Central memory CD4-positive, alpha-beta T cell (primary cell): ENCODE measurements around the gene WIPF2.

Experiments
- DNase-seq: peaks from one replicate; pipeline ENCODE4 v3.0.0; 2022

WIPF2 gene

DNA sequence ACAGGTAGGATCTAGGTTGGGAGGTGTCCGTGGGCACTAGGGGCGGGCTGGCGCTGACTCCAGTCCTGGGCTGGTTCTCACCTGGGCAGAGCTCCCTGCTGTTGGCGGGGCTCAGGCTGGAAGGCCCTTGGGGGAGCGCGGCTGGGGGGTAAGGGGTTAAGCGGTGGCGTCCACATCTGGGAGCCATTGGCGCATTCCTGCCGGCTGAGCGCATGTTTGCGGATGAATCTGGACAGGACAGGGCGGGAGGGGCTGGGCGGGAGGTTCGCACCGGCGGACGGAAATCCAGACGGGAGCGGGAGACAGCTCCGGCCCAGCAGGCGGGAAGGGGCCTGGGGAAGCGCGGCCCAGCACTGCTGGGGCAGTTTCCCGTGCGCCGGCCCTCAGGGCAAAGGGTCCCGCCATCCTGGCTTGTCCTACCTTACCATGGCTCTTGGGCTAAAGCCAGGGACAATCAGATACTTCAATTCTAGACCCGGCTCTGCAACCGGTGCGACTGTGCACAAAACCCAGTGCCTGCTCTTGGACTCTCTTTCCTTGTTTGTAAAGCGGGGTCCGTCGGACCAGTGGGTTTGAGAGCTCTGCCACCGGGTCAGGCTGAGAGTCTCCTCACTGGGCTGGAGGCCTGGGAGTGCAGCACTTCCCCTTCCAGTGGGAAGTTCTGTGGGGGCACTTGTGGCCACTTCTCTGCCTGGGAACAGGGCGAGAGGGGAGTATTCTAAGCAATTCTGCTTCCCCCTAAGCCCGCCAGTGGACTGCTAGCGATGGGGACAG lies 97.7 kb downstream of the WIPF2 start:
- DNase-seq = no peak

DNA sequence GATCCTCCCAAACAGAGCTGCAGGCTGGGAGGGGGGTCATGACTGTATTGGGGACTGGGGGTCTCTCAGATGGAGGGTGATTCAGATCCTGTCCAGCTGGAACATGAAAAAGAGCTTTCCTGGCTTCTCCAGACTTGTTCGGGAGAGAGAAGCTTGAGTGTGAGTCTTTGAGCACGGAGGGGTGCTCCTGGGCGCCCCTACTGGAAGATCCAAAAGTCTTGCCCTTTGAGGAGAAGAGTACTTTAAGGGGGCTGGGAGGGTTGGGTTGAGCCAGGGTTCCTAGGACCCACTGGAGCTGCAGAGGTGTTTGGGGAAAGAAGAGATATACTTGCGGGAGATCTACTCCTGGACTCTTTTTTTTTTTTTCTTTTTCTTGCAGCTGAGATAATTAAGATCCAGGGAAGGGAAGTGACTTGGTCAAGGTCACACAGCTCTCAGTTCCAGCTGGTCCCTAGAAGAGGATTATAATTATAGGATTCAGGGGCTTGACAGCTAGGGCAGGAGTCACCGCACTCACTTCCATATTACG lies 98.3 kb downstream of the WIPF2 start:
- peak; percentile 44 for DNase-seq

DNA sequence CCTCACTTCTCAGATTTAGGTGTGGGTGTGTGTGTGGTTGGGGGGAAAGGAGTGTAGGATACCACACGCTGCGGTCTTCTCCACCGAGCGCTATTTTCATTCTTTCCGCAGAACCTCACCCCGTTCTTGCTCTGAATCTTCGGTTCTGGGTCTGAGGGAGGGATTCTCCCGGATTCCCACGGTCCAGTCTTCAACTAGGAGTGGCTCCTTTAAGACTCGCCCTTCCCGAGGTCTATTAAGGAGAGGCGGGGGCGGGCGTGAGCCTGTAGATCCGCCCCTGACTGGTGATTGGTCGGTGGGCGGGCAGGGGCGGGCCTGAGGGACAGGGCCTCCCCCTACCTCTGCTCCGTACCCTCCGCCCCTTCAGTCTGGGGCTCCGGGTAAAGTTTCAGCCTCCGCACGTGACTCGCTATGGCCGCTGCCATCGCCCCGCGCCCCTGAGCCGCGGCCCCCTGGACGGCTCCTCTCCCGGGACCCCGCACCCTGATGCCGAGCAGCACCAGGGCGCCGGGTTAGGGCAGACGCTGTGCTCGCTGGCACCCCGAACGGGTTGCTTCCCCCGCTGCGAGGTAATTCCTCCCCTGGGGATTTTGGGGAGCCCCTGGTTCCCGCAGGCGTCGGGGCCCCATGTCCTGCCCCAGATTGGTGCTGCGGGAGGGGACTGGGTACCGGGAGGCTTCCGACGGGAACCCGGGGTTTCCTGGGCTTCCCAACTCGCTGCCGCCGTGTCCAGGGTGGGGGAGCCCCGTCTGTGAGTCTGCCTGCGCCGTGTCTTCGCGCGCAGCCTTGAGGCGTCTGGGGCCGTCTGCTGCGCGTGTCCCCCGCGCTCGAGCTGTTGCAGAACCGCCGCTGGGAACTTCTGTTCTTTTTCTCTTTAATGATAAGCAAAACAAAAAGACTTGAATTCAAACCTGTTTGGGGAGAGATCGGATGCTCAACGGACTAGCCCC lies 99.1 kb downstream of the WIPF2 start:
- DNase-seq = peak; percentile 90

DNA sequence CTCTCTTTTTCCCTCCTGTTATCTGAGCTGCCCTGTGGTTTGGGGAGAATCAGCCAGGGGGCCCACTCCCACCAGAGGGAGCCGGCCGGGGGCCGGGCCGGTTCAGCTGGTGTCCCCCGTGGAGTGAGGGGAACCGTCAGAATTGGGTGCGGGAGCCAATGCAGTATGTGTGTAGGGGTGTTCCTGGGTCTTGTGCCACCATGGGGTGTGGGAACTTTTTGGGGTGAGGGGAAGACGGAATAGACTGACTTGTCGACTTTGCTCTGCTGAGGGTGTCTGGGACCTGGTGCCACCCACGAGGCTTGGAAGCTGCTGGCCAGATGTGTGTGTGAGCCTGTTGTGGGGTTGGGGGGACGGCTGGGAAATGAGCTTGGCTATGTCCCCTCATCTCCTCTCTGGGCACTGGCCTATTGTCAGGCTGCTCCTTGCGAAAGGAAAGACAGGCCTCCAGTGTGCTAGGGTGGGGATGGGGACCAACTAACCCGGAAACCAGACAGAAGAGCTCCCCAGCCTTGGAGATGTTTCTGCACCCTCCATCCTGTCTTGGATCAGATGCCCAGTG lies 99.8 kb downstream of the WIPF2 start:
- peak; percentile 31 for DNase-seq

DNA sequence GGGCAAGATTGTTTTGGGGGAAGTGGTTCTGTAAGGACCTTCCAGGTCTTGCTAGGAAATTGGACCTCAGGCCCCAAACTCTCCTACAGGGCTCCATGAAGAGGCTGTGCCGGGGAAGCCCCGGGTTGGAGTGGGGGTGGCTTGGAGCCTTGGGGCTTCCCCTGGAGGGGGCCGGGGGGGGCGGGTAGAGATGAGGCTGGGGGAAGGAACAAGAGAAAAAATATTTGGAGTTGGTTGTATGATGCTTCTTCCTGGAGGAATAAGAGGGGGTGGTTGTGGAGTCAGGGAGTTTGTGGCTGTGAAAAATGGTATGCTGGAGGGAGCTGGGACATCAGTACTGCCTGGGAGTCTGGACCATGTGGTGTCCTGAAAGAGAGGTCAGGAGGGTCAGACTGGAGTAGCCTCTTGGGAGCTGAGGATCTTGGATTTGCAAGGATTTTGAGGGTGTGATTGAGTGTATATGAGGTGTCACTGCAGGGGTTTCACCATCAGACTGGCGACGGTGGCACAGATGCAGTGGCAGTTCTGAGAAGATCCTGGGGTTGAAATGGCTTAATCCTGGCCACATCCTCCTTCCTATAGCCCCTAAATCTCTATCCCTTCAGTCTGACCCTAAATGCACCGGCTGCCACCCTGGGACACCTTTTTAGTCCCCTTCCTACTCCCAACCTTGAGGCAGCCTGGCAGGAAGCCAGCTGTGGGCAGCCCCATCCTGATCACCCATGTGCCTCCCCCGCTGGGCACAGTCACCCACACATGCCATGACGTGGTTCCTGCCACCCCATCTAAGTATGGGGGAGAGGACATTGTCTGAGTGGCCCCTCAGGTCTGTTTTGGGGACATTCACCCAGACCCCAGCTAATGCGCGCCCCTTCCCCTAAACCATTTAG lies 100.8 kb downstream of the WIPF2 start:
- DNase-seq = peak; percentile 82

DNA sequence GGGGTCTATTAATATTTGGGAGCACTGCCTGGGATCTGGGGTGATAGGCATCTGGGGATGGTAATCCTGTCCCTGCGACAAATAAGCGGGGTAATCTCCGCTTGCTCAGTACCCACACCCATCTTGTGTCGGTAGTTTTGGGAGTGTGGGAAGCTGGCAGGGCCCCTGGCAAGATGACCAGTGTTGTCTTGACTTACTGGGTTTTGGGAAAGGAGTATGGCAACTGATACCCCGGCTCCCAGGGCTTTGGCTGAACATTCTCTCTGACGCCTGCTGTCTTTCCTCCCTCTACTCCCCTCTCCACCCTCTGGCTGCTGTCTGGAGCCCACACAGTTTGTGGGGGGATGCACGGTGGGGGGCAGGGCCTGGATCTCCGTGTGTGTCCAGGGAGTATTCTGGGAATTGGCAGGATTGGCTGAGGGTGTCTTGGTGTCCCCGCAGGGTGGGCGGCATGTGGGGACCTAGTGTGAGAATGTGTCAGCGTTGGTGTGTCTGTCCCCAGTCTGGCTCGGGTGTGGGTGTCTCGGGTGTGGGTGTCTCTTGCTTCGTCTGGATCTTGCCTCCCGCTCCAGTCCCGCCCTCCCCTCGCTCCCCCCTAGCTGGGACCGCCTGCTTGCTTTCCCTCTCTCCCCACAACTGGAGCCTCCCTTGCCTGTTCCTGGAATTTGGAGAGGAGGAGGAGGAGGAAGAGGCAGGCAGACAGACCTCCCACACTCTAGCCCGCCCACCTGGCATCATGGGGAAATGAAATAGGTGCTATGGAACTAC lies 101.8 kb downstream of the WIPF2 start:
- peak; percentile 64 for DNase-seq

DNA sequence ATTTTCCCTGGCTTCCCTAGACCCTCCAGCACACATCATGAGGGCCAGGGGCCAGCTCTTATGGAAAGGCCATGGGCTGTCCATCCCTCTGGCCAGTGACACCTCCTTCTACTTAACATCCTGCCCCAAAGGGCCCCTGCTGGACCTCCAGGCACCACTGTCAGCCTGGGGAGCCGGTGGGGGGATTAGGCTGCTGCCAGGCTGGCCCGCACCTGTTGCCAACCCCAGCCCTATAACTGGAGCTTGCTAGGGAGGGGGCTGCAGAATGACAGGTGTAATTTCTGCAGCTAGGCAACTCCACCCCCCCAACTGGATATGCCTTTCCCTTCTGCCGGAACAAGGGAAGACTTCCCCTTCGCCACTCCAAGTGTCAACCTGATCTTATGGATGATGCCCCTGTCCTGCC lies 102.4 kb downstream of the WIPF2 start:
- no peak for DNase-seq

DNA sequence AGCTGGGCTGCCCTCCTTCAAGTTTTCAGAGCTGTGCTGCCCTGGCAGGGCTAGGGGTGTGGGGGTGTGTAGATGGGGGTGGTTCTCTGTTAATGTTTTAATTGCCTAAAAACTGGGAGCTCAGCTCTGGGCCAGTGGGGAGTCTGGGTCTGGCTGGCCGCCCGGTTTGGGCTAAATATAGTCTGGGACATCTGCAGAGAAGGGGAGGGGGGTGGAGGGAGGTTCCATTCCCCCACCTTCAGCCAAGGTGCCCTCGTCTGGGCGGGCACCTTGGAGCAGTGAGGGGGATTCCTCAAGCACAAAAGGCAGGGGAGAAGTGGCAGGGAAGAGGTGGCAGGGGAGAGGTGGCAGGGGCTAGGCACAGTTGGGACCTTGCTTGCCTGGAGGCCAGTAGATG lies 102.9 kb downstream of the WIPF2 start:
- DNase-seq = no peak

DNA sequence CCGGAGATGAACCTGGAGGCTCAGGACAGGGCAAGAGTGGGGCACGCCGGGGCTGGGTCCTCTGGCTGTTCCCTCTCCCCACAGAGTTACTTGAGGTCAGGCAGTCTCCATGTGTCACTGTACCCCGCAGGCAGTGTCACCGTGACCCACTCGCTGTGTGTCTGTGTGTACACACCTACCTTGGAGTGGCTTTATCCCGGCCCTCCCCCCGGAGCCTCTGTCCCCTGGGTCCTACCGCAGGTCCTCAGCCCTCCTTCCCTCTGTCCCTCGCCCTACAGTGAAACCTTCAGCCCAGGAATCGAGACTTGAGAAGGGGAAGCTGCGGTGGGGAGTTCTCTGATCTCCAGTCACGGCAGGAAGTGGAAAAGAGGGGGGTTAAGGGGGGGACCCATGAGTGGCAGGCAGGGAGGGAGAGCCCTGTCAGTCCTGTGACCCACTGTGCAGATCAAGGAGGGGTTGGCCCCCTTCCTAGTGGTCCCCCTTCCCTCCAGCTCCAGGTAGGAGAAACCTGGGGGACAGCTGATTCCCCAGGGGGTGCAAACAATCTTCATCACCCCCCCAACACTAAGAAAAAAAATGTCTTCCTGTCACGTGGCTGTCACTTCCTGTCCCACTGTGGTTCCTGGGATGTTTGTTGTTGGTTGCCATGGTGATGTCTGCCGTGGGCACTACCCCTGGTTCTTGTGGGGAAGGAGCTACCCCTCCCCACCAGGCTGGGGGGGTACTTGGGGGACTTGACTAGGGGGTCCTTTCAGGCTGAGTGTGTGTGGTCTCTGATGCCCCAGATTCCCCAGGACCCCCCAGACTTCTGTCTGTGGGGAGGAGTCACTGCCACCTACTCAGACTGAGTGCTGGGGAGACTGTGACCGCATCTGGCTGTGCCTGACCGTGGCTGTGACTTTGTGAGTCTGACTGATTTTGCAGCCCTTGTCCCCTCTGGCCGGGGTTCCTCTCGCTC lies 103.5 kb downstream of the WIPF2 start:
- DNase-seq = peak; percentile 96

DNA sequence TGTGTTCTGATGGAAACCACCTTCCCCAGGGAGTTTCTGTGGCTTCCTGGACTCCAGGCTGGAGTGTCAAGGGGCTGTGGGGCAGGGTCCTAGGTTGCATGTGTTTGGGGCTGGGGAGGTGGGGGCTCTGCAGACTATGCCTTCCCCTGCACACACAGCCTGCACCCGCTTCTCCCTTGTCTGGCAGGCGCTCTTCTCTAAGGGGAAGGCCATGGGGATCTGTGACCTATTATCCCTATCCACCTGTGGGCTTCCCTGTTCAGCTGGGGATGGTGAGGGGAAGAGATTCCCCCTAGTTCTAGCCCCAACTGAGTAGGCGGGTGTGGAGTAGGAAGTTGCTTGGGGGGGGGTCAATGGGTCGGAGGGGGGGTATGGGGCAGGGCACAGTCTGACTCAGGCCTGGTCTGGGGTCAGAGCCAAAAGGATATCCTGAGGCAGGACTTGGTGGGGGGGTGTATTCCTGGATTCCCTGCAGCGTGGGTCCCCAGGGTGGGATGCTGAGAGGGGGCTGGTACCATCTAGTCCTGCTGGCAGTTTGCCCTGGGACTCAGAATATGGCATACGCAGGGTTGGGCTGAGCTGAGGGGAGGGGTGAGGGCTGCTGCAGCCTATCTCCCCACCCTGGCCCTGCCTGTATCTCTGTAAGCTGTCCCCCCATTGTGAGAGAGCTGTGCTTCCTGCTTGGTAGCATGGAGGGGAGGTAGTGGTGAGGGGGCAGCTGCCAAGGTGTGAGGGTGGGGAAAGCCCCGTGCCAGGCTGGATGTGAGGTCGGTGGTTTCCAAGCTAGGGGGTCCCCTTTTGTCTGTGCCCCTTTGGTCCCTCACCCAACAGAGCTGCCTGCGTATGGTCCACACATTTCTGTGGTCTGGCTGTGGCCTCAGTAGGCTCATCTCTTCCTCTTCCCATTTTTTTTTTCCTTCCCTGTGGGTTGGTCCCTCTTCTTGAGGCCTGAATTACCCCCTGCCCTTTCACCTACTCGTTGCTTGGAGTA lies 104.6 kb downstream of the WIPF2 start:
- DNase-seq = peak; percentile 83

DNA sequence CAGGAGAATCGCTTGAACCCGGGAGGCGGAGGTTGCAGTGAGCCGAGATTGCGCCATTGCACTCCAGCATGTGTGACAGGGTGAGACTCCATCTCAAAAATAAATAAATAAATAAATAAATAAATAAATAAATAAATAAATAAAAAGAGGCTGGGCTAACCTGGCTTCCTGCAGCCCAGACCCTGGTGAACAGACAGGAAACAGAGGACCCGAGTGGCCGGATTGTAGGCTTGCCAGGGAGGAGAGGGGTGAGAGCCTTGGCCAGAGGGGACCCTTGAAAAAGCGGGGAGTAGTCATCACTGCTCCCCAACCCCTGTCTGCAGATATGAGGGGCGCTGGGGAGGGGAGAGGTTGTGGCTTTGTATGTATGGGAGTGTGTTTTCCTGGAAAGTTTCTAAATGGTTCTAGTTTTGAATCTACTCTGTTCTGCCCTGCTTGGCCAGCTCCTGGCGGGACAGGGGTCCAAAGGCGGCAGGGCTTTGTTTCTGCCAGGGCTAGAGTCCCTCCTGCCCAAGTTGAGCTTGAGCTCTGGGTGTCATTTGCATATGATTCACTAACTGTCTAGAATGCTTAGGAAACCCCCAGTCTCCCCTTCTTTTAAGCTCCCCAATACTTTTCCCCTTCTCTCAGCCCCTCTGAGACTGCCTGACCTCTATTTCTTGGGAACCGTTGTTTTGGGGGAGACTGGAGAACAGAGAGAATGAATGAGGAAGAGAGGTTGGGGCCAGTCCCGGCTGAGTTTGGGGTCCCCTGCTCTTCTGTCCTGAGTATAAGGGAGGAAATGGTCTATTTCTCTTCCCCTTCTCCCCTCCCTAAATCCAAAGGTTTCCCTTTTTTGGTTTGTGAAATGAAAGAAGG lies 106.3 kb downstream of the WIPF2 start:
- peak; percentile 52 for DNase-seq

DNA sequence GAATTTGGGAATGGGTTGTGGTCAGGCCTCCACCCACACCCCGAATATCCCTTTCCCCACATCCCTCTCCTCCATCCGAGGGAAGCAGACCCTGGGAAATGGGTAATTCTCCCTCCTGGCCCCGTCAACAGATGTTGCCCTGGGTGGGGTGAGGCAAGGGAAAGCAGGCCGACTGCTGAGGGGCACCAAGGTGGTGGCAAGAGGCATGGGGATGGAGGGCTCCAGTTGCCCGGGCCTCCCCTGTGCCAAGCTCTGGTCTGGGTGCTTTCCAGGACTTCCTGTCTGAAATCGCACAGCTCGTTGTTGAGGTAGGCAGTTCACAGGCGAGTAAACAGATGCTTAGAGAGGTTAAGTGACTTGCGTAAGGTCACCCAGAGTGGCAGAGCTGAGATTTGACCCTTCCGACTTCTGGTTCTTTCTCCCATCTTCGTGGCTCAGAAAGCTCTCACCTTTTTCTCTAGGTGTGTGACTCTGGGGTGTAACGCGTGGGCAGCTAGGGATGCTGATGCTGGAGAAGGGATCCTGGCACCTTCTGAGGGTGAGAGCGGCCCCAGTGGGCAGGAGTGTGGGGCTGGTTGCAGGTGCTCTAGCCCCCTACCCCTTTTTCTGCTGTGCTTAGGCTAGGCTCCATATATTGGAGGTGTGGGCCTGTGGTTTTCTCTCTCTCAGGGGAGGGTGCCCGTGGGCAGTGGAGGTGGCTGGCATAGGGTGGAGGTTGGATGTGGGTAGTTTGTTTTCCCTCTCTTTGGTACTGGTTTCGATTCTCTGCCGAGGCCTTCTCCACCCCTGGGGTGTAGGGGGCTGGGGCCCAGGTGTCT lies 107.1 kb downstream of the WIPF2 start:
- DNase-seq = peak; percentile 73

DNA sequence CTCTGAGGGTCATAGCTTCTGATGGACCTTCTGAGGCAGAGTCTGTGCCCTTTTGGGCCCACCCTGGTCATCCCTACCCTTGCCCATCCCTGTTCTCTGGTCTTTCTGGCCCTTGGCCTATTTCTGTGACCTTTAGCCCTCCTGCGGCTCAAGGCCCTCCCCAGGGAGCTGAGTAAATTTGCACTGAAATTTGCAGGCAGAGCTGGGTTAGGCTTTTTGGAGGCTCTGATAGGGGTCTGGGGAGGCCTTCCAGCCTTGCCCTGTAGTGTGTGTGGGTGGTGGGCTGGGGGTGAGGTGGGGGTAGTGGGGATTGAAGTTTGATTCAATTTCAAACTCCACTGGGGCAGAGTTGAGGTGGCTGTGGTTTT lies 107.7 kb downstream of the WIPF2 start:
- DNase-seq = no peak

DNA sequence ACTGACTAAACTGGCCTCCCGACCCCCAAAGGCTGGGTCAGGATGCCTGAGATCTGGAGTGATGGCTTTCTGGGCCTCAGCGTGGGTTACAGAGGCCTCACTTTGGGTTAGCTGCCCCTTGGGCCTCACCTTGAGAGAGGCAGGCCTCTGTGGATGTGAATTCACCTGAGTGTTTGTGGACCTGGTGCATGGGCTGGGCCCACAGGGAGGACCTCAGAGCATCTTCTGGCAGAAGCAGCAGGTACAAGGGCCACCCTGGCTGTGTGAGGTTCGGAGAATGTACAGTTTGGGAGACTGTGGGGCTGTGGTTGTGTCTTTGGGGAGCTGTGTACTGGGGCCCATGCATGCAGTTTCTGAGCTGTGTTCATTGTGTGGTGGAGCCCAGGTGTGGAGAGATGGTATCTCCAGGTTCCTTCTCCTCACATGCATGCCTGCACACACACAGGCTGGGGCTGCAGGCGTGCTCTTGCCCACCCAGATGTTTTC lies 108.2 kb downstream of the WIPF2 start:
- DNase-seq = no peak

DNA sequence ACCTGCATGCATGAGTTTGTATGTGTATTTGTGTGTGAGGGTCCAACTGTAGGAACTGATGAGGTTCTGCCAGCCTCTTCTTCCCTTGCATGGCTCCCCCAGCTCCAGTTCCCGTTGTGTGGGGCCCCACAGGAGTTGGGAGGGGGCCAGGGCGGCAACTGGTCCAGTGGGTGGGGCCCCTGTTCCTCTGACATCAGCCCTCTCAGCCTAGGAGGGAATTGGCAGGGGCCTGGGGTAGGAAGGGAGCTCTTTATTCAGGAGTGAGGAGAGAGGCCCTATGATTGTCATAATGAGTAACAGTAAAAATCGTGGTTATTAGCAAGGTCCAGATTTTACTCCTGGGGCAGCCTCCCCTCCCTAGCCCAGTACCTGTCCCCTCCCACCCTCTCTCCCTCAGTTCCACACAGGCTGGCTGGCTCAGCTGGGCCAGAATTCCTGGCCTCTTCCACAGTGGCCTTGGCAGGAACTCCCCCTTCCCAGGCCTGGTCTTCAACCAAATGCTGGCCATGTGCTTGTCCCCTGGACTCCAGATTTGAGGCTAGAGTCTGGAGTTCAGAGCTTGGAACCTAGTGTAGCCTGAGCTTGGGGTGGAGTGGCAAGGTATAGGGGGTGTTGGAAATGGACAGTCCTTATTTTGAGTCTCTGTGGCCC lies 108.8 kb downstream of the WIPF2 start:
- no peak for DNase-seq

DNA sequence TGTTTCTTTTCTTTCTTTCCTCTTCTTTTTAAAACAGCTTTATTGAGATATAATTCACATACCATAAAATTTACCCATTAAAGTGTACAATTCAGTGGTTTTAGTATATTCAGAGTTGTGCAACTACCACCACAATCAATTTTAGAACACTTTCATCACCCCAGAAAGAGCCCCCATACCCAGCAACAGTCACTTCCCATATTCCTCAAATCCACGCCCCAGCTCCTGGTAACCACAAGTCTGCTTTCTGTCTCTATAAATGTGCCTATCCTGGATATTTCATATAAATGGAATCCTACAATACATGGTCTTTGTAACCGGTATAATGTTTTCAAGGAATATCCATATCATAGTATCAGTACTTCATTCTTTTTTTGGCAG lies 109.3 kb downstream of the WIPF2 start:
- DNase-seq = no peak
